ENCODE results near the gene HS3ST5.
"Not testable (repeated sequence)": the region's sequence is repeated elsewhere in the genome, so short reads cannot be mapped to it uniquely, and the experiment has no call there.

HS3ST5 gene

GRCh38 chr6:114108119-114109002, 234.5 kb downstream of the HS3ST5 start:
- in situ Hi-C loops (cut with HindIII; ENCODE audit: low sequenced_read_pairs), result loop anchor here (10.0 kb wide), 1 partner anchor 134 kb away; the partner anchor contains the start of gene HDAC2

- in situ Hi-C loops (cut with HindIII; ENCODE audit: low sequenced_read_pairs), result loop anchor here (10.0 kb wide), 1 partner anchor 131 kb away; the partner anchor contains the start of gene HDAC2
Measured at GRCh38 chr6:114106020-114106419, 236.8 kb downstream of the HS3ST5 start.

- in situ Hi-C loops (cut with HindIII; ENCODE audit: low sequenced_read_pairs), result loop anchor here (10.0 kb wide), 1 partner anchor 126 kb away; the partner anchor contains the start of gene HDAC2
Measured at GRCh38 chr6:114101255-114101654, 241.6 kb downstream of the HS3ST5 start.

GRCh38 chr6:114100215-114100994, 242.4 kb downstream of the HS3ST5 start:
- in situ Hi-C loops (cut with HindIII; ENCODE audit: low sequenced_read_pairs), result loop anchor here (10.0 kb wide), 1 partner anchor 126 kb away; the partner anchor contains the start of gene HDAC2

GRCh38 chr6:114096561-114097172, 246.2 kb downstream of the HS3ST5 start:
- in situ Hi-C loops (cut with HindIII; ENCODE audit: low sequenced_read_pairs), result no loop called here

GRCh38 chr6:114092943-114093342, 249.9 kb downstream of the HS3ST5 start:
- in situ Hi-C loops (cut with HindIII; ENCODE audit: low sequenced_read_pairs), result no loop called here

- in situ Hi-C loops (cut with HindIII; ENCODE audit: low sequenced_read_pairs), result no loop called here
Measured at GRCh38 chr6:114090626-114091025, 252.2 kb downstream of the HS3ST5 start.

- in situ Hi-C loops (cut with HindIII; ENCODE audit: low sequenced_read_pairs), result no loop called here
Measured at GRCh38 chr6:114087496-114087895, 255.3 kb downstream of the HS3ST5 start.

- in situ Hi-C loops (cut with HindIII; ENCODE audit: low sequenced_read_pairs), result no loop called here
Measured at GRCh38 chr6:114085211-114085610, 257.6 kb downstream of the HS3ST5 start.

GRCh38 chr6:114084327-114084890, 258.4 kb downstream of the HS3ST5 start:
- in situ Hi-C loops (cut with HindIII; ENCODE audit: low sequenced_read_pairs), result no loop called here

- in situ Hi-C loops (cut with HindIII; ENCODE audit: low sequenced_read_pairs), result no loop called here
Measured at GRCh38 chr6:114083251-114083650, 259.6 kb downstream of the HS3ST5 start.

GRCh38 chr6:114081730-114082129, 261.1 kb downstream of the HS3ST5 start:
- in situ Hi-C loops (cut with HindIII; ENCODE audit: low sequenced_read_pairs), result no loop called here

GRCh38 chr6:114080891-114081510, 261.8 kb downstream of the HS3ST5 start:
- in situ Hi-C loops (cut with HindIII; ENCODE audit: low sequenced_read_pairs), result no loop called here

- in situ Hi-C loops (cut with HindIII; ENCODE audit: low sequenced_read_pairs), result not testable (repeated sequence)
Measured at GRCh38 chr6:114080410-114080809, 262.4 kb downstream of the HS3ST5 start.

- in situ Hi-C loops (cut with HindIII; ENCODE audit: low sequenced_read_pairs), result no loop called here
Measured at GRCh38 chr6:114075777-114076176, 267.0 kb downstream of the HS3ST5 start.

- in situ Hi-C loops (cut with HindIII; ENCODE audit: low sequenced_read_pairs), result no loop called here
Measured at GRCh38 chr6:114075300-114075699, 267.5 kb downstream of the HS3ST5 start.

GRCh38 chr6:114068771-114069170, 274.1 kb downstream of the HS3ST5 start:
- in situ Hi-C loops (cut with HindIII; ENCODE audit: low sequenced_read_pairs), result loop anchor here (5.0 kb wide), 1 partner anchor 76 kb away; no protein-coding TSS in a partner anchor

- in situ Hi-C loops (cut with HindIII; ENCODE audit: low sequenced_read_pairs), result loop anchor here (5.0 kb wide), 1 partner anchor 76 kb away; no protein-coding TSS in a partner anchor
Measured at GRCh38 chr6:114068116-114068515, 274.7 kb downstream of the HS3ST5 start.

- in situ Hi-C loops (cut with HindIII; ENCODE audit: low sequenced_read_pairs), result loop anchor here (5.0 kb wide), 1 partner anchor 73 kb away; no protein-coding TSS in a partner anchor
Measured at GRCh38 chr6:114064862-114065261, 278.0 kb downstream of the HS3ST5 start.

GRCh38 chr6:114063956-114064355, 278.9 kb downstream of the HS3ST5 start:
- in situ Hi-C loops (cut with HindIII; ENCODE audit: low sequenced_read_pairs), result no loop called here
